ENCODE data around the gene FRAS1.

Gene FRAS1

GRCh38 chr4:78478523-78478922 is 421.4 kb downstream of the FRAS1 start:
- no peak for DNase-seq (ENCODE audit: low read depth)
- H3K4me3 ChIP-seq (ENCODE audit: low read depth, low read length): no peak overlapping the region
- no peak for TF ChIP-seq CTCF (conservative IDR thresholded peaks at IDR 0.05; ENCODE audit: low read depth, low read length)

- TF ChIP-seq CTCF (conservative IDR thresholded peaks at IDR 0.05; ENCODE audit: low read depth, low read length): no peak
- H3K4me3 ChIP-seq (ENCODE audit: low read depth, low read length): no peak overlapping the region
- DNase-seq (ENCODE audit: low read depth): no peak
These were observed 423.2 kb downstream of the FRAS1 start for GRCh38 chr4:78480286-78480685.

- H3K4me3 ChIP-seq (ENCODE audit: low read depth, low read length): no peak overlapping the region
- no peak for TF ChIP-seq CTCF (conservative IDR thresholded peaks at IDR 0.05; ENCODE audit: low read depth, low read length)
- DNase-seq (ENCODE audit: low read depth): peak; percentile 84
These were observed 424.1 kb downstream of the FRAS1 start for GRCh38 chr4:78481180-78481579.

GRCh38 chr4:78482281-78482680 is 425.2 kb downstream of the FRAS1 start:
- no peak overlapping the region for H3K4me3 ChIP-seq (ENCODE audit: low read depth, low read length)
- DNase-seq (ENCODE audit: low read depth): no peak
- no peak for TF ChIP-seq CTCF (conservative IDR thresholded peaks at IDR 0.05; ENCODE audit: low read depth, low read length)

GRCh38 chr4:78483811-78484210 is 426.7 kb downstream of the FRAS1 start:
- no peak for DNase-seq (ENCODE audit: low read depth)
- no peak for TF ChIP-seq CTCF (conservative IDR thresholded peaks at IDR 0.05; ENCODE audit: low read depth, low read length)
- no peak overlapping the region for H3K4me3 ChIP-seq (ENCODE audit: low read depth, low read length)

GRCh38 chr4:78484574-78484973 is 427.5 kb downstream of the FRAS1 start:
- DNase-seq (ENCODE audit: low read depth): no peak
- H3K4me3 ChIP-seq (ENCODE audit: low read depth, low read length): no peak overlapping the region
- no peak for TF ChIP-seq CTCF (conservative IDR thresholded peaks at IDR 0.05; ENCODE audit: low read depth, low read length)

GRCh38 chr4:78493731-78494130 is 436.6 kb downstream of the FRAS1 start:
- no peak overlapping the region for H3K4me3 ChIP-seq (ENCODE audit: low read depth, low read length)
- DNase-seq (ENCODE audit: low read depth): no peak
- no peak for TF ChIP-seq CTCF (conservative IDR thresholded peaks at IDR 0.05; ENCODE audit: low read depth, low read length)

Measured in choroid plexus epithelial cell (primary cell).